Inflammatory macrophage (primary cell): ENCODE data around the gene GAK.

Experiments used
- DNase-seq, 2 donors: peaks; one replicate each; pipeline ENCODE4 v3.0.0-alpha.2; 2020 to 2022

GAK gene

GRCh38 chr4:867526-868250 lies 64.4 kb downstream of the GAK start:
- no peak for DNase-seq

- no peak for DNase-seq
Observed at GRCh38 chr4:866761-867390, 65.2 kb downstream of the GAK start.

GRCh38 chr4:866068-866760 lies 65.9 kb downstream of the GAK start:
- no peak for DNase-seq

GRCh38 chr4:865572-865971 lies 66.5 kb downstream of the GAK start:
- DNase-seq: no peak

- no peak for DNase-seq
Observed at GRCh38 chr4:865121-865465, 67.0 kb downstream of the GAK start.

GRCh38 chr4:864456-865120 lies 67.5 kb downstream of the GAK start:
- no peak for DNase-seq

- no peak for DNase-seq
Observed at GRCh38 chr4:860561-860960, 71.6 kb downstream of the GAK start.

GRCh38 chr4:859496-859895 lies 72.6 kb downstream of the GAK start:
- DNase-seq: no peak

GRCh38 chr4:858831-859451 lies 73.2 kb downstream of the GAK start:
- no peak for DNase-seq

GRCh38 chr4:858041-858481 lies 74.1 kb downstream of the GAK start:
- DNase-seq: no peak

GRCh38 chr4:857461-857860 lies 74.7 kb downstream of the GAK start:
- no peak for DNase-seq

- no peak for DNase-seq
Observed at GRCh38 chr4:856225-856901, 75.8 kb downstream of the GAK start.

- DNase-seq: no peak
Observed at GRCh38 chr4:855880-856224, 76.3 kb downstream of the GAK start.

- DNase-seq: no peak
Observed at GRCh38 chr4:854356-854755, 77.8 kb downstream of the GAK start.

GRCh38 chr4:853416-853781 lies 78.7 kb downstream of the GAK start:
- no peak for DNase-seq

GRCh38 chr4:851701-852430 lies 80.2 kb downstream of the GAK start:
- no peak for DNase-seq

- DNase-seq: no peak
Observed at GRCh38 chr4:850323-850945, 81.7 kb downstream of the GAK start.

GRCh38 chr4:849478-850175 lies 82.5 kb downstream of the GAK start:
- DNase-seq: no peak

GRCh38 chr4:848803-849477 lies 83.2 kb downstream of the GAK start:
- DNase-seq: no peak

GRCh38 chr4:848307-848691 lies 83.8 kb downstream of the GAK start:
- DNase-seq: no peak
